ENCODE data around the gene ARL13B. TPM values are rescaled to one million over a fixed set of nuclear protein-coding genes. Genes with fewer than 3 reads are reported as not detected.

The ARL13B gene
- total RNA-seq, 1 experiment from 2014 or later, result 16.9 TPM

DNA sequence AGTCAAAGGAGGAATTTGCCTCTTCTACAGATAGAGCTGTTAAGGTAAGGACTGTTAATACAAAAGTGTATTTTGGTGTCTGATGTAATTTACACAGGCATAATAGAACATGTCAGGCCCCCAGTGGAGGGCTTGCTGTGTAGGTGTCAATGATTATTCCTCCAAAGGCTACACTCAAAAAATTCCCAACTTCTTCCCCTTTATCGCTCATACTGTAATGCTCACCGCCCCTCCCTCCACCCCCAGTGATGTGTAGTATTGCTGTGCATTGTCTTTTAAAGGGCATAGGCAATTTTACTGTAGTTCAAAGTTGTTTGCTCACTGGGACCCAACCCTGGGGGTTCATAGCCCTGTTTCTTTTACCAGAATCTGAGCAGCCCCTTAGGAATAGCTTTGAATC, 115.2 kb downstream of the ARL13B start:
- DNase-seq (ENCODE audit: extremely low read depth, low read depth), result no peak

DNA sequence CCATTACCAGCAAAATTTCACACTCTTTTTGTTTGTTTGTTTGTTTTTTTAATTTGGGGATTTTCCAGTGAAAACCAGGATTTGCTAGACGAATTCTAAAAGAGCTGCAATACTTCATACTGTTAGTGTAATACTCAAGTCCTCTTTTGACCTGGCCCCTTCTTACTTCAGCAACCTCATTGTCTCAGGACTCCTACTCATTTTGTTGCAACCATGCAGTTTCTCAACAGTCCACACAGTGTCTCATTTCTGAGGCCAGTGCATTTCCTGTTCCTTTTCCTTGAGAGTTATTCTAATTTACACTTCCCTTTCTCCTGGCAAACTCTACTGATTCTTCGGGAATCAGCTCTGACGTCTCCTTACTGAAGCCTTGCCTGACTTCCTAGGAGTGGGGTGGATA, 118.5 kb downstream of the ARL13B start:
- no peak for DNase-seq (ENCODE audit: extremely low read depth, low read depth)

DNA sequence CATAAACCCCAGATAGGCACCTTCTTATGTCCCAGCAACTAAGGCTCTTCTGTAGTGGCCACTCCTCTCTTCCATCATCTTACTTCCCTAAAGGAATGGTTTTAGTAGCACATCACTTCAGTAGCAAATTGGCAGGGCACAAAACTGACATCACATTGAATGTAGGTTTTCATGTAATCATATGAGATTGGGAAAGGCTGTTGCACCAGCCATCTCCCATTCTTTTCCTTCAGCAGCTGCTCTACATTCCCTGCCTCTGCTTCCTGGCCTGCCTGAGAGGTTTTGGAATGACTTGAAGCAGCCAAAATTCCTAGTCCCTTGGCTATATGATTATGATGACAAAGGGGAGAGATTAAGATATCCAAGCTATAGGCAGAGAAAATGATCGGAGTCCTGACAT, 119.4 kb downstream of the ARL13B start:
- DNase-seq (ENCODE audit: extremely low read depth, low read depth), result no peak

DNA sequence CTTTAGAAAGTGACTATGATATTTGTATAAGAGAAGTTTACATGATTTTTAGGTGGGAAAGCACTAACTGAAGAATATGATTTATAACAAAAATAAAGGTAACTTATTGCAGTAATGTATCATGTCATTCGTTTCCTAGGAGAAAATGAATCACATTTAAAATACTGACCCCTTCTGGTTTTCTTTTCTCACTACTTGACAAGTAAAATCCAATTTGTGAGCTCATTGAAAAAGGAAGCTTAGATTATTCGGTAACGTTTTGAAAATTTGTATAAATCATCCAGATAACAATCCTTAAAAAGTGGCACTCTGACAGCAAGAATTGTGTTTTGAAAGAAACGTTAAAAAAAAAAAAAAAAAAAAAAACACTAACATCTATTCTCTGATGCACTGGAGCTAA, 121.9 kb downstream of the ARL13B start:
- DNase-seq (ENCODE audit: extremely low read depth, low read depth), result no peak

Small RNA genes lying within 50 kb of the gene (small RNA-seq; reads per million reads assigned to genes)
- gene RF00019, result 0 reads per million in 2 experiments
- gene RNU6-511P, result 0 reads per million in 2 experiments

Other genes with a start within 250 kb of the ARL13B start
- 29.2 and 31.1 TPM in 2 replicates for gene PROS1, start 6.3 kb upstream of the ARL13B start, total RNA-seq (2014; rRNA removed; shearing (Covaris generic))
- gene STX19, start 48.4 kb downstream of the ARL13B start, total RNA-seq (2014; rRNA removed; shearing (Covaris generic)), result not detected in 2 replicates
- gene DHFR2, start 82.8 kb downstream of the ARL13B start, total RNA-seq (2014; rRNA removed; shearing (Covaris generic)), result 4.7 and 5.7 TPM in 2 replicates
- gene NSUN3, start 82.9 kb downstream of the ARL13B start, total RNA-seq (2014; rRNA removed; shearing (Covaris generic)), result 44.3 and 54.5 TPM in 2 replicates